ENCODE data around the gene CC2D1A. TPM values are rescaled to one million over a fixed set of nuclear protein-coding genes. Genes with fewer than 3 reads are reported as not detected.

Gene CC2D1A
- total RNA-seq, 2 experiments from 2014 or later = 25.8 to 31.0 TPM

- H3K4me3 Mint-ChIP-seq = no peak overlapping the region
- ChIA-PET CTCF (no interaction called here), POLR2A (no interaction called here)
- no peaks in the 10 kb centered on the region for H3K9me3 Mint-ChIP-seq
- intact Hi-C loops (cut with micrococcal nuclease) = no loop called here
- no peak overlapping the region for H3K27ac Mint-ChIP-seq
- peaks cover under 1% of the 10 kb centered on the region for H3K4me1 Mint-ChIP-seq (ENCODE audit: low read depth)
- H3K27me3 Mint-ChIP-seq = no peaks in the 10 kb centered on the region
- no peak for DNase-seq
- peaks cover 19% of the 10 kb centered on the region for H3K36me3 Mint-ChIP-seq
Measured at GRCh38 chr19:13929340-13929739, 23.3 kb downstream of the CC2D1A start.

- Mint-ChIP-seq H3K36me3 (peaks cover 14% of the 10 kb centered on the region), H3K27me3 (peaks cover 6% of the 10 kb centered on the region), H3K4me3 (no peak overlapping the region), H3K4me1 (ENCODE audit: low read depth) (peaks cover 2% of the 10 kb centered on the region), H3K27ac (no peak overlapping the region), H3K9me3 (no peaks in the 10 kb centered on the region)
- intact Hi-C loops (cut with micrococcal nuclease) = no loop called here
- POLR2A ChIA-PET = no interaction called here
- no peak for DNase-seq
- CTCF ChIA-PET = no interaction called here
Measured at GRCh38 chr19:13929956-13930355, 24.0 kb downstream of the CC2D1A start.

- H3K4me1 Mint-ChIP-seq (ENCODE audit: low read depth) = peaks cover 2% of the 10 kb centered on the region
- peaks cover 14% of the 10 kb centered on the region for H3K36me3 Mint-ChIP-seq
- H3K4me3 Mint-ChIP-seq = no peak overlapping the region
- H3K27me3 Mint-ChIP-seq = peaks cover 6% of the 10 kb centered on the region
- H3K27ac Mint-ChIP-seq = no peak overlapping the region
- POLR2A ChIA-PET = no interaction called here
- DNase-seq = no peak
- CTCF ChIA-PET = no interaction called here
- intact Hi-C loops (cut with micrococcal nuclease) = no loop called here
- H3K9me3 Mint-ChIP-seq = no peaks in the 10 kb centered on the region
Measured at GRCh38 chr19:13930402-13930801, 24.4 kb downstream of the CC2D1A start.

GRCh38 chr19:13931391-13932148 lies 25.6 kb downstream of the CC2D1A start:
- Mint-ChIP-seq H3K4me3 (no peak overlapping the region), H3K36me3 (peaks cover 13% of the 10 kb centered on the region), H3K27me3 (peaks cover 6% of the 10 kb centered on the region), H3K9me3 (no peaks in the 10 kb centered on the region), H3K4me1 (ENCODE audit: low read depth) (peaks cover 2% of the 10 kb centered on the region), H3K27ac (no peak overlapping the region)
- POLR2A ChIA-PET = no interaction called here
- CTCF ChIA-PET = no interaction called here
- no peak for DNase-seq
- intact Hi-C loops (cut with micrococcal nuclease) = no loop called here

GRCh38 chr19:13932149-13932637 lies 26.2 kb downstream of the CC2D1A start:
- ChIA-PET CTCF (interaction anchor here (1.1 kb wide), 1 partner anchor 117 kb away, joined by 3 read pairs; no protein-coding TSS in a partner anchor), POLR2A (no interaction called here)
- Mint-ChIP-seq H3K4me3 (no peak overlapping the region), H3K27ac (no peak overlapping the region), H3K4me1 (ENCODE audit: low read depth) (peaks cover 2% of the 10 kb centered on the region), H3K36me3 (peaks cover 7% of the 10 kb centered on the region), H3K27me3 (peaks cover 6% of the 10 kb centered on the region), H3K9me3 (no peaks in the 10 kb centered on the region)
- intact Hi-C loops (cut with micrococcal nuclease) = no loop called here
- no peak for DNase-seq

GRCh38 chr19:13932911-13933393 lies 27.0 kb downstream of the CC2D1A start:
- CTCF ChIA-PET = interaction anchor here (1.1 kb wide), 1 partner anchor 116 kb away, joined by 3 read pairs; no protein-coding TSS in a partner anchor
- POLR2A ChIA-PET = no interaction called here
- no peak for DNase-seq

GRCh38 chr19:13934785-13935109 lies 28.7 kb downstream of the CC2D1A start:
- Mint-ChIP-seq H3K4me3 (no peak overlapping the region), H3K27me3 (peaks cover 9% of the 10 kb centered on the region), H3K9me3 (no peaks in the 10 kb centered on the region), H3K4me1 (ENCODE audit: low read depth) (peaks cover 4% of the 10 kb centered on the region), H3K36me3 (no peaks in the 10 kb centered on the region), H3K27ac (no peak overlapping the region)
- intact Hi-C loops (cut with micrococcal nuclease) = no loop called here
- ChIA-PET POLR2A (no interaction called here), CTCF (interaction anchor here (1.2 kb wide), 1 partner anchor 125 kb away, joined by 3 read pairs; no protein-coding TSS in a partner anchor)
- no peak for DNase-seq

More at GRCh38 chr19:13932911-13933393, 27.0 kb downstream of the CC2D1A start:
- Mint-ChIP-seq H3K27ac (no peak overlapping the region), H3K4me3 (no peak overlapping the region), H3K36me3 (peaks cover 6% of the 10 kb centered on the region), H3K27me3 (peaks cover 9% of the 10 kb centered on the region), H3K4me1 (ENCODE audit: low read depth) (peaks cover 4% of the 10 kb centered on the region), H3K9me3 (no peaks in the 10 kb centered on the region)
- intact Hi-C loops (cut with micrococcal nuclease) = no loop called here

GRCh38 chr19:13935765-13936510 lies 29.9 kb downstream of the CC2D1A start:
- ChIA-PET CTCF (interaction anchor here (0.6 kb wide), 1 partner anchor 123 kb away, joined by 3 read pairs; no protein-coding TSS in a partner anchor), POLR2A (no interaction called here)
- Mint-ChIP-seq H3K27ac (no peak overlapping the region), H3K9me3 (no peaks in the 10 kb centered on the region), H3K27me3 (peaks cover 9% of the 10 kb centered on the region), H3K36me3 (no peaks in the 10 kb centered on the region), H3K4me3 (no peak overlapping the region), H3K4me1 (ENCODE audit: low read depth) (peaks cover 4% of the 10 kb centered on the region)
- intact Hi-C loops (cut with micrococcal nuclease) = no loop called here
- DNase-seq = no peak

GRCh38 chr19:13937479-13938300 lies 31.7 kb downstream of the CC2D1A start:
- no peak overlapping the region for H3K27ac Mint-ChIP-seq
- no peak for DNase-seq
- CTCF ChIA-PET = no interaction called here
- H3K27me3 Mint-ChIP-seq = peaks cover 9% of the 10 kb centered on the region
- POLR2A ChIA-PET = no interaction called here
- intact Hi-C loops (cut with micrococcal nuclease) = no loop called here
- H3K4me1 Mint-ChIP-seq (ENCODE audit: low read depth) = peaks cover 4% of the 10 kb centered on the region
- no peak overlapping the region for H3K4me3 Mint-ChIP-seq
- no peaks in the 10 kb centered on the region for H3K9me3 Mint-ChIP-seq
- no peaks in the 10 kb centered on the region for H3K36me3 Mint-ChIP-seq

GRCh38 chr19:13938301-13939064 lies 32.5 kb downstream of the CC2D1A start, which contains the start of gene PODNL1:
PODNL1 (minus strand) TSS chr19:13938417; CDS start chr19:13938181, 236 bp downstream.
- intact Hi-C loops (cut with micrococcal nuclease) = no loop called here
- Mint-ChIP-seq H3K9me3 (no peaks in the 10 kb centered on the region), H3K4me1 (ENCODE audit: low read depth) (peaks cover 4% of the 10 kb centered on the region), H3K4me3 (no peak within 1 kb of the TSS), H3K27ac (no peak within 1 kb of the TSS), H3K36me3 (no peaks in the 10 kb centered on the region), H3K27me3 (peaks cover 9% of the 10 kb centered on the region)
- ChIA-PET CTCF (no interaction called here), POLR2A (no interaction called here)
- DNase-seq = no peak

- Mint-ChIP-seq H3K4me3 (no peak overlapping the region), H3K4me1 (ENCODE audit: low read depth) (peaks cover 2% of the 10 kb centered on the region), H3K36me3 (no peaks in the 10 kb centered on the region), H3K27me3 (peaks cover 3% of the 10 kb centered on the region), H3K27ac (no peak overlapping the region), H3K9me3 (no peaks in the 10 kb centered on the region)
- ChIA-PET CTCF (no interaction called here), POLR2A (no interaction called here)
- intact Hi-C loops (cut with micrococcal nuclease) = no loop called here
- no peak for DNase-seq
Measured at GRCh38 chr19:13942023-13942684, 36.2 kb downstream of the CC2D1A start.

Measured in activated CD4-positive, alpha-beta memory T cell treated with anti-CD3 and anti-CD28 coated beads for 36 hours (primary cell).